ENCODE data around the gene C19orf38.

GRCh38 chr19:10916602-10917001 lies 68.4 kb downstream of the C19orf38 start:
- TF ChIP-seq CTCF (IDR thresholded peaks at IDR 0.05; ENCODE audit: insufficient read depth, low read length) (no peak), POLR2AphosphoS5 (IDR thresholded peaks at IDR 0.05; ENCODE audit: low read depth) (no peak), GABPA (IDR thresholded peaks at IDR 0.05; ENCODE audit: low read depth) (no peak), REST (IDR thresholded peaks at IDR 0.05; ENCODE audit: insufficient replicate concordance, low read depth) (no peak), SPI1 (IDR thresholded peaks at IDR 0.05; ENCODE audit: borderline replicate concordance, low read depth) (no peak)

Measured in HL-60 (cell line).